K562 (cell line): ENCODE data around the gene MBOAT1. TPM values are rescaled to one million over a fixed set of nuclear protein-coding genes. Genes with fewer than 3 reads are reported as not detected.
A peak's percentile ranks its signal among the peaks of the same experiment; 100 is the strongest.

ENCODE experiments used
- BHLHE40 ChIP-seq: IDR thresholded peaks from 2 replicates; pipeline ENCODE4 v1.6.1; 2011; ENCODE audit warnings: low read length, improper control_type of control experiment
- CEBPG ChIP-seq, 3 experiments: fragments of 200-800 bp in 1 of 3; sonication (Bioruptor generic) in 1 of 3; sonication (generic) in 1 of 3; formaldehyde crosslinking in 1 of 3; IDR thresholded peaks in 2 of 3; conservative IDR thresholded peaks in 1 of 3; 2 replicates each; pipeline versions ENCODE4 v1.6.1 to v1.8.0; 2016 to 2022; ENCODE audit warnings: missing compliant biosample characterization in 2 of 3, missing genetic modification characterization in 2 of 3, mild to moderate bottlenecking in 1 of 3, missing genetic modification reagents in 1 of 3
- CXXC5 ChIP-seq: fragments of 250-450 bp; sonication (Bioruptor Pico); IDR thresholded peaks from 2 replicates; pipeline ENCODE4 v1.8.0; 2022; ENCODE audit warnings: inconsistent platforms, mild to moderate bottlenecking, moderate library complexity
- ETS2 ChIP-seq: IDR thresholded peaks from 2 replicates; pipeline ENCODE4 v1.6.1; 2016; ENCODE audit warnings: borderline replicate concordance, missing genetic modification characterization, mild to moderate bottlenecking, moderate library complexity, missing compliant biosample characterization; ENCODE audit not compliant: poor library complexity, severe bottlenecking
- HCFC1 ChIP-seq: IDR thresholded peaks from 2 replicates; pipeline ENCODE4 v1.6.1; 2012; ENCODE audit warnings: low read depth, low read length, improper control_type of control experiment
- HDGF ChIP-seq: fragments of 450-650 bp; IDR thresholded peaks from 2 replicates; pipeline ENCODE4 v1.6.1; 2016
- HES1 ChIP-seq: fragments of 450-650 bp; IDR thresholded peaks from 2 replicates; pipeline ENCODE4 v1.6.1; 2016; ENCODE audit warnings: low read depth, mild to moderate bottlenecking, moderate library complexity
- MAZ ChIP-seq, 2 experiments: fragments of 450-650 bp in 1 of 2; sonication (generic) in 1 of 2; formaldehyde crosslinking; IDR thresholded peaks in 1 of 2; conservative IDR thresholded peaks in 1 of 2; 2 replicates each; pipeline versions ENCODE4 v1.4.0 to v1.5.0; 2020; ENCODE audit warnings: mild to moderate bottlenecking in 1 of 2, missing genetic modification reagents in 1 of 2
- MCM3 ChIP-seq: fragments of 450-650 bp; IDR thresholded peaks from 2 replicates; pipeline ENCODE4 v1.6.1; 2016
- NR2C2 ChIP-seq, 2 experiments: fragments of 200-800 bp in 1 of 2; sonication (Bioruptor generic) in 1 of 2; sonication (generic) in 1 of 2; formaldehyde crosslinking in 1 of 2; IDR thresholded peaks; 2 replicates each; pipeline versions ENCODE4 v1.6.1 to v1.8.0; 2016 to 2022; ENCODE audit warnings: mild to moderate bottlenecking in 1 of 2, missing compliant biosample characterization in 1 of 2, missing genetic modification characterization in 1 of 2, missing genetic modification reagents in 1 of 2
- PML ChIP-seq: IDR thresholded peaks from 2 replicates; pipeline ENCODE4 v1.6.1; 2012; ENCODE audit warnings: low read length, inconsistent platforms
- TARDBP ChIP-seq: fragments of 450-650 bp; IDR thresholded peaks from 2 replicates; pipeline ENCODE4 v1.6.1; 2016
- TEAD4 ChIP-seq, 2 experiments: sonication (generic) in 1 of 2; formaldehyde crosslinking in 1 of 2; IDR thresholded peaks; 2 replicates each; pipeline versions ENCODE4 v1.6.1 to v1.8.0; 2012 to 2022; ENCODE audit warnings: borderline replicate concordance in 1 of 2, inconsistent platforms in 1 of 2, low read length in 1 of 2, mild to moderate bottlenecking in 1 of 2, missing genetic modification reagents in 1 of 2
- THAP12 ChIP-seq: fragments of 250-450 bp; sonication (Bioruptor Pico); IDR thresholded peaks from 2 replicates; pipeline ENCODE4 v1.9.0; 2021; ENCODE audit warnings: mild to moderate bottlenecking, inconsistent platforms
- TRIM24 ChIP-seq, 2 experiments: fragments of 450-650 bp; IDR thresholded peaks; 2 replicates each; pipeline ENCODE4 v1.6.1; 2016
- ZBTB26 ChIP-seq: fragments of 450-650 bp; formaldehyde crosslinking; IDR thresholded peaks from 2 replicates; pipeline ENCODE4 v1.4.0; 2022; ENCODE audit warnings: missing genetic modification characterization
- ZNF146 ChIP-seq: IDR thresholded peaks from one replicate; pipeline ENCODE4 v1.6.1; 2018; ENCODE audit warnings: missing compliant biosample characterization; ENCODE audit not compliant: unreplicated experiment
- ZNF175 ChIP-seq: fragments of 200-800 bp; sonication (Bioruptor generic); IDR thresholded peaks from 2 replicates; pipeline ENCODE4 v1.6.1; 2016; ENCODE audit warnings: low read depth, mild to moderate bottlenecking, missing genetic modification characterization, missing compliant biosample characterization
- ZNF41 ChIP-seq: fragments of 250-450 bp; sonication (Bioruptor Pico); conservative IDR thresholded peaks from 2 replicates; pipeline ENCODE4 v1.4.0; 2020; ENCODE audit warnings: mild to moderate bottlenecking
- ZNF57 ChIP-seq: fragments of 450-650 bp; formaldehyde crosslinking; IDR thresholded peaks from 2 replicates; pipeline ENCODE4 v1.4.0; 2020; ENCODE audit warnings: mild to moderate bottlenecking, moderate library complexity
- polyA plus RNA-seq, 8 experiments: library from polyadenylated mRNA; depleted of rRNA in 4 of 8; stranded (reverse) in 5 of 8; unstranded in 3 of 8; fragments of >200 nt; fragmentation: Nextera tagmentation in 2 of 8; fragmentation: Illumina TruSeq in 1 of 8; extraction: Ambion mirVana in 2 of 8; extraction: Trizol in 1 of 8; gene quantifications; 2 replicates each; pipeline versions ENCODE4 v1.2.1 to v1.2.3, GENCODE V29; 2011 to 2014; ENCODE audit warnings: inconsistent platforms in 1 of 8, missing spikeins in 1 of 8
- total RNA-seq, 7 experiments: library from RNA; depleted of rRNA in 6 of 7; stranded (reverse); fragments of >200 nt in 6 of 7; fragmentation: Illumina TruSeq in 2 of 7; extraction: Trizol in 2 of 7; gene quantifications; 2 replicates each; pipeline versions ENCODE4 v1.2.1 to v1.2.3, GENCODE V29; 2011 to 2021; ENCODE audit warnings: low replicate concordance in 1 of 7
- TF ChIP-seq, protein P1 (sequence below): sonication (generic); formaldehyde crosslinking; IDR thresholded peaks from 2 replicates; pipeline ENCODE4 v1.8.1; 2023; ENCODE audit warnings: mild to moderate bottlenecking, missing genetic modification reagents, moderate library complexity

The MBOAT1 gene
- total and polyA plus RNA-seq, 9 of the 15 experiments (the other 6 are each of a cell fraction or from before 2014, with no cell fraction given), result 0.13 to 16.5 (median 10.3) TPM

DNA sequence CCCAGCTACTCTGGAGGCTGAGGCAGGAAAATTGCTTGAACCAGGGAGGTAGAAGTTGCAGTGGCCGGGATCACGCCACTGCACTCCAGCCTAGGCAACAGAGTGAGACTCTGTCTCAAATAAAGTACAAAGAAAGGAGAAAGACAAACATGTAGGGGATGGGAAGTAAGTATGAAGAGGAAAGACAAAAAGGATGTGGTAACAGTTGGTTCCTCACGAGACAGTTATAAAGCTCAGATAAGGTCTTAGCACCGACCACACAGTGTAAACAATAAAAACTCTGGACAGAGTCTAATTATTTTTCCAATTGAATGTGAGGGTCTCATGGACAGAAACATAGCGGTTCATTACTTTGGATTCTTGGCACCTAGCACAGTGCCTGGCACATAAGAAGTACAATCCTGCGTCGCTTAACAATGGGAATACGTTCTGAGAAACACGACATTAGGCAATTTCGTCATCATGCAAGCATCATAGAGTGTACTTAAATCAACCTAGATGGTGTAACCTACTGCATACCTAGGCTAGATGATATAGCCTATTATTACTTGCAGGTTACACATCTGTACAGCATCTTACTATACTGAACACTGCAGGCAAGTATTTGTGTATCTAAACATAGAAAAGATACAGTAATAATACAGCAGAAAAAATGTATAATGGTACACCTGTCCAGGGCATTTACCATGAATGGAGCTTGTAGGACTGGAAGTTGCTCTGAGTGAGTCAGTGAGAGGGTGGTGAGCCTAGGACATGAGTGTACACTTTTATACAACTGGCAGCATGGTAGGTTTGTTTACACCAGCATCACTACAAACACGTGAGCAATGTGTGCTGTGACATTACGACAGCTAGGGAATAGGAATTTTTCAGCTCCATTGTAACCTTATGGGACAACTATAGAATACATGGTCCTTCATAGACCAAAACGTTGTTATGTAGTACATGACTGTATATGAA lies 38.2 kb downstream of the MBOAT1 start (continued):
- TF ChIP-seq TEAD4 (IDR thresholded peaks at IDR 0.05; ENCODE audit: low read length) (peak; percentile 34; the same call in 1 of the 2 replicates), TEAD4 (CRISPR knock-in tag; IDR thresholded peaks at IDR 0.05; ENCODE audit: borderline replicate concordance) (no peak), MCM3 (no peak), HES1 (0 out of 2 replicates have a peak, but pooled peaks have one; percentile 56), CXXC5 (CRISPR knock-in tag) (peak; percentile 21; the same call in 1 of the 2 replicates), TARDBP (no peak), CEBPG (CRISPR knock-in tag; IDR thresholded peaks at IDR 0.05) (0 out of 2 replicates have a peak, but pooled peaks have one; percentile 29), CEBPG (tag; conservative IDR thresholded peaks at IDR 0.05 in 1 of 2, IDR thresholded peaks at IDR 0.05 in 1 of 2) (peak; percentile 56 to 67; a peak in 3 of 4 replicates), NR2C2 (CRISPR knock-in tag; IDR thresholded peaks at IDR 0.05) (no peak), NR2C2 (tag; IDR thresholded peaks at IDR 0.05) (no peak), ZNF41 (CRISPR knock-in tag) (no peak), ZNF146 (CRISPR knock-in tag) (no peak), ETS2 (no peak), ZNF57 (CRISPR knock-in tag) (no peak), HDGF (no peak), HCFC1 (no peak), PML (no peak), BHLHE40 (peak; percentile 85), THAP12 (CRISPR knock-in tag) (no peak), MAZ (CRISPR knock-in tag; conservative IDR thresholded peaks at IDR 0.05 in 1 of 2, IDR thresholded peaks at IDR 0.05 in 1 of 2) (no peak), ZNF175 (CRISPR knock-in tag) (no peak), TRIM24 (IDR thresholded peaks at IDR 0.05) (no peak), ZBTB26 (CRISPR knock-in tag) (no peak)
- TF ChIP-seq, protein P1, sequence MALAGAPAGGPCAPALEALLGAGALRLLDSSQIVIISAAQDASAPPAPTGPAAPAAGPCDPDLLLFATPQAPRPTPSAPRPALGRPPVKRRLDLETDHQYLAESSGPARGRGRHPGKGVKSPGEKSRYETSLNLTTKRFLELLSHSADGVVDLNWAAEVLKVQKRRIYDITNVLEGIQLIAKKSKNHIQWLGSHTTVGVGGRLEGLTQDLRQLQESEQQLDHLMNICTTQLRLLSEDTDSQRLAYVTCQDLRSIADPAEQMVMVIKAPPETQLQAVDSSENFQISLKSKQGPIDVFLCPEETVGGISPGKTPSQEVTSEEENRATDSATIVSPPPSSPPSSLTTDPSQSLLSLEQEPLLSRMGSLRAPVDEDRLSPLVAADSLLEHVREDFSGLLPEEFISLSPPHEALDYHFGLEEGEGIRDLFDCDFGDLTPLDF (CRISPR knock-in tag), result no peak
